ENCODE measurements around the gene RAB11FIP4. TPM values are rescaled to one million over a fixed set of nuclear protein-coding genes. Genes with fewer than 3 reads are reported as not detected.

RAB11FIP4 gene
- total and polyA plus RNA-seq, 10 of the 15 experiments (the other 5 are each of a cell fraction or from before 2014, with no cell fraction given): 1.4 to 27.0 (median 17.6) TPM

GRCh38 chr17:31491376-31492131 is 100.1 kb downstream of the RAB11FIP4 start (continued):
- TF ChIP-seq ZNF687 (IDR thresholded peaks at IDR 0.05): peak; percentile 58; the same call in 1 of the 2 replicates
- 0 out of 2 replicates have a peak, but pooled peaks have one; percentile 40 for TF ChIP-seq ZNF217 (IDR thresholded peaks at IDR 0.05)
- TF ChIP-seq ZBTB33 (IDR thresholded peaks at IDR 0.05): no peak
- TF ChIP-seq IRF4 (IDR thresholded peaks at IDR 0.05; ENCODE audit: low read depth, low read length): peak; percentile 84
- peak; percentile 95 to 96 for TF ChIP-seq IKZF2 (IDR thresholded peaks at IDR 0.05)
- TF ChIP-seq FOS (IDR thresholded peaks at IDR 0.05; ENCODE audit: borderline replicate concordance, extremely low read depth, insufficient read length): no peak
- peak; percentile 66; the same call in 1 of the 2 replicates for TF ChIP-seq TCF3 (IDR thresholded peaks at IDR 0.05; ENCODE audit: borderline replicate concordance, insufficient read depth, low read depth, low read length)
- peak; percentile 72; the same call in 1 of the 2 replicates for TF ChIP-seq SIN3A (IDR thresholded peaks at IDR 0.05; ENCODE audit: low read depth, low read length)
- peak; percentile 46; the same call in 1 of the 2 replicates for TF ChIP-seq POLR2AphosphoS5 (IDR thresholded peaks at IDR 0.05; ENCODE audit: low read length)
- 0 out of 2 replicates have a peak, but pooled peaks have one; percentile 7 for TF ChIP-seq POLR2A (IDR thresholded peaks at IDR 0.05; ENCODE audit: low read depth, low read length)
- TF ChIP-seq MLLT1 (IDR thresholded peaks at IDR 0.05): peak; percentile 85
- no peak for TF ChIP-seq E2F8 (IDR thresholded peaks at IDR 0.05; ENCODE audit: low read depth, partially characterized antibody)
- TF ChIP-seq MTA2 (IDR thresholded peaks at IDR 0.05; ENCODE audit: low read depth): peak; percentile 64
- peak; percentile 52 for TF ChIP-seq CREM (IDR thresholded peaks at IDR 0.05; ENCODE audit: low read depth)
- TF ChIP-seq BHLHE40 (IDR thresholded peaks at IDR 0.05; ENCODE audit: borderline replicate concordance in 1 of 2, low read depth in 2 of 2, low read length in 1 of 2): peak; percentile 20 to 26; a peak in 1 of 4 replicates
- no peak for TF ChIP-seq CBX3 (IDR thresholded peaks at IDR 0.05; ENCODE audit: borderline replicate concordance, low read depth)
- TF ChIP-seq CEBPB (IDR thresholded peaks at IDR 0.05; ENCODE audit: borderline replicate concordance in 1 of 2, low read depth in 2 of 2, low read length in 2 of 2): no peak
- 0 out of 2 replicates have a peak, but pooled peaks have one; percentile 17 for TF ChIP-seq NR2F1 (conservative IDR thresholded peaks at IDR 0.05)
- peak; percentile 34; the same call in 1 of the 3 replicates for TF ChIP-seq POU2F2 (IDR thresholded peaks at IDR 0.05; ENCODE audit: borderline replicate concordance, low read depth, low read length)
